Measurements from ENCODE around the gene KCNH2. TPM values are rescaled to one million over a fixed set of nuclear protein-coding genes. Genes with fewer than 3 reads are reported as not detected.

The KCNH2 gene
- total and polyA plus RNA-seq, 10 donors = 0.67 to 5.1 (median 2.3) TPM

DNA sequence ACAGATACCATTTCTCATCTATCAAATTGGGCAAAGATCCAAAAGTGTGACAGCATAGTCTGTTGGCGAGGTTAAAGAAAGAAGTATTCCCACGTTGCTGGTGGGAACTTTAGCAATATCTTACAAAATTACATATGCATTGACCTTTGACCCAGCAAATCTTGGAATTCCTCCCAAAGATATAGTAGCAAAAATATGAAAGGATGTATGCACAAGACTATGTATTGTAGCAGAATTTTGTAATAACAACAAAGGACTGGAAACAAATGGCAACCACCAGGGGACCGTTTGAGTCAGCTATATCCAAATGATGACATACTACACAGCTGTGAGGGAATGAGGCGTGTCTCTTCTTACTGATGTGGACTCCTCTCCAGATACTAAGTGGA is 50.2 kb downstream of the KCNH2 start:
- no peak for DNase-seq
- Histone ChIP-seq H3K27me3 (replicated peaks in 1 of 7) (peaks cover 0 to 8% (median 0%) of the 10 kb centered on the region in 7 donors), H3K4me1 (no peaks in the 10 kb centered on the region), H3K9me3 (no peaks in the 10 kb centered on the region), H3K4me3 (no peak overlapping the region), H3K27ac (no peak overlapping the region), H3K36me3 (no peaks in the 10 kb centered on the region)
- TF ChIP-seq CTCF (IDR thresholded peaks at IDR 0.05 in 8 of 11, conservative IDR thresholded peaks at IDR 0.05 in 3 of 11) = no peak
- TF ChIP-seq POLR2A (IDR thresholded peaks at IDR 0.05) = no peak
- TF ChIP-seq POLR2AphosphoS5 (IDR thresholded peaks at IDR 0.05) = no peak
- intact Hi-C loops (cut with DNase I; ENCODE audit: low total_unique reads) = no loop called here
- 40 to 65% (median 51%) methylated on average over 4 of the region's 4 CpGs for WGBS, 5 donors

GRCh38 chr7:150927157-150927955 is 50.8 kb downstream of the KCNH2 start:
- H3K4me3 ChIP-seq = no peak overlapping the region
- peaks cover 0 to 8% (median 0%) of the 10 kb centered on the region in 7 donors for H3K27me3 ChIP-seq (replicated peaks in 1 of 7)
- H3K36me3 ChIP-seq = no peaks in the 10 kb centered on the region
- no peaks in the 10 kb centered on the region for H3K9me3 ChIP-seq
- DNase-seq = no peak
- no peak overlapping the region for H3K27ac ChIP-seq
- WGBS, 5 donors = 84 to 92% (median 89%) methylated on average over 6 of the region's 6 CpGs
- H3K4me1 ChIP-seq = no peaks in the 10 kb centered on the region
- intact Hi-C loops (cut with DNase I; ENCODE audit: low total_unique reads) = no loop called here
- no peak for TF ChIP-seq POLR2AphosphoS5 (IDR thresholded peaks at IDR 0.05)
- no peak for TF ChIP-seq CTCF (IDR thresholded peaks at IDR 0.05 in 8 of 11, conservative IDR thresholded peaks at IDR 0.05 in 3 of 11)
- no peak for TF ChIP-seq POLR2A (IDR thresholded peaks at IDR 0.05)

- peaks cover 0 to 3% (median 0%) of the 10 kb centered on the region in 7 donors for H3K27me3 ChIP-seq (replicated peaks in 1 of 7)
- H3K4me1 ChIP-seq = no peaks in the 10 kb centered on the region
- H3K4me3 ChIP-seq = no peak overlapping the region
- intact Hi-C loops (cut with DNase I; ENCODE audit: low total_unique reads) = no loop called here
- no peaks in the 10 kb centered on the region for H3K9me3 ChIP-seq
- no peak for DNase-seq
- 83 to 93% (median 91%) methylated on average over 7 of the region's 7 CpGs for WGBS, 5 donors
- no peak for TF ChIP-seq POLR2A (IDR thresholded peaks at IDR 0.05)
- no peak for TF ChIP-seq CTCF (IDR thresholded peaks at IDR 0.05 in 8 of 11, conservative IDR thresholded peaks at IDR 0.05 in 3 of 11)
- no peak for TF ChIP-seq POLR2AphosphoS5 (IDR thresholded peaks at IDR 0.05)
- H3K27ac ChIP-seq = no peak overlapping the region
- H3K36me3 ChIP-seq = no peaks in the 10 kb centered on the region
These were observed 52.1 kb downstream of the KCNH2 start for GRCh38 chr7:150926066-150926465.

GRCh38 chr7:150924369-150924781 is 53.7 kb downstream of the KCNH2 start:
- no peak for TF ChIP-seq POLR2A (IDR thresholded peaks at IDR 0.05)
- TF ChIP-seq CTCF (IDR thresholded peaks at IDR 0.05 in 8 of 11, conservative IDR thresholded peaks at IDR 0.05 in 3 of 11) = no peak
- no peak for TF ChIP-seq POLR2AphosphoS5 (IDR thresholded peaks at IDR 0.05)
- Histone ChIP-seq H3K36me3 (no peaks in the 10 kb centered on the region), H3K9me3 (no peaks in the 10 kb centered on the region), H3K4me3 (no peak overlapping the region), H3K27ac (no peak overlapping the region), H3K27me3 (replicated peaks in 1 of 7) (peaks cover 0 to 7% (median 0%) of the 10 kb centered on the region in 7 donors), H3K4me1 (no peaks in the 10 kb centered on the region)
- DNase-seq = no peak
- WGBS, 5 donors = 26 to 39% (median 36%) methylated on average over 10 of the region's 10 CpGs
- intact Hi-C loops (cut with DNase I; ENCODE audit: low total_unique reads) = no loop called here
